ENCODE data around the gene PIP5K1B. TPM values are rescaled to one million over a fixed set of nuclear protein-coding genes. Genes with fewer than 3 reads are reported as not detected.

PIP5K1B gene
- total RNA-seq, 1 experiment from 2014 or later = 5.2 TPM

- DNase-seq (ENCODE audit: low spot score) (no peak), ATAC-seq (no peak)
- no peaks in the 10 kb centered on the region for H3K36me3 Mint-ChIP-seq
- CTCF ChIA-PET = no interaction called here
- H3K4me3 Mint-ChIP-seq = no peak overlapping the region
- H3K27me3 Mint-ChIP-seq (ENCODE audit: low read depth) = no peaks in the 10 kb centered on the region
- POLR2A ChIA-PET = no interaction called here
- TF ChIP-seq E2F1 (CRISPR knock-in tag; IDR thresholded peaks at IDR 0.05) (no peak), NFATC4 (CRISPR knock-in tag; IDR thresholded peaks at IDR 0.05) (no peak), CBFB (CRISPR knock-in tag; IDR thresholded peaks at IDR 0.05; ENCODE audit: low read depth) (no peak), ZNF423 (CRISPR knock-in tag; IDR thresholded peaks at IDR 0.05) (no peak), STAT6 (CRISPR knock-in tag; conservative IDR thresholded peaks at IDR 0.05; ENCODE audit: low read depth) (no peak), ZNF425 (CRISPR knock-in tag; conservative IDR thresholded peaks at IDR 0.05) (no peak), ZNF219 (CRISPR knock-in tag; IDR thresholded peaks at IDR 0.05; ENCODE audit: borderline replicate concordance) (no peak), MAX (CRISPR knock-in tag; IDR thresholded peaks at IDR 0.05) (no peak), GTF2I (CRISPR knock-in tag; conservative IDR thresholded peaks at IDR 0.05) (no peak), GRHL2 (CRISPR knock-in tag; IDR thresholded peaks at IDR 0.05; ENCODE audit: insufficient replicate concordance, severe bottlenecking) (no peak), IRF1 (CRISPR knock-in tag; IDR thresholded peaks at IDR 0.05) (no peak), ZSCAN18 (CRISPR knock-in tag; IDR thresholded peaks at IDR 0.05) (no peak), IRF2 (CRISPR knock-in tag; IDR thresholded peaks at IDR 0.05; ENCODE audit: borderline replicate concordance, low read depth) (no peak), SMAD4 (CRISPR knock-in tag; IDR thresholded peaks at IDR 0.05) (no peak), ZNF416 (CRISPR knock-in tag; IDR thresholded peaks at IDR 0.05) (no peak), ZNF281 (CRISPR knock-in tag; IDR thresholded peaks at IDR 0.05) (no peak), MYBL2 (CRISPR knock-in tag; IDR thresholded peaks at IDR 0.05) (no peak), FOXP4 (CRISPR knock-in tag; IDR thresholded peaks at IDR 0.05) (no peak)
- H3K4me1 Mint-ChIP-seq = peaks cover 7% of the 10 kb centered on the region
- H3K9me3 Mint-ChIP-seq = no peaks in the 10 kb centered on the region
- H3K27ac Mint-ChIP-seq = no peak overlapping the region
Measured at GRCh38 chr9:68797116-68797515, 92.1 kb downstream of the PIP5K1B start.

Data from WTC11 (cell line).